GM23338 (cell line): ENCODE data around the gene TCF7L2. TPM values are rescaled to one million over a fixed set of nuclear protein-coding genes. Genes with fewer than 3 reads are reported as not detected.
A peak's percentile ranks its signal among the peaks of the same experiment; 100 is the strongest.

Source experiments
- ATAC-seq: fragments of 200-7000 bp; cut with Tn5 transposase; 3 replicates; pipeline ENCODE4 v1.9.1; 2020
- DNase-seq: peaks from one replicate; pipeline ENCODE4 v3.0.0-alpha.2; 2015; ENCODE audit warnings: low spot score
- H2AFZ ChIP-seq: fragments of 200-600 bp; sonication (generic); 2 replicates; pipeline ENCODE4 v1.8.0; 2016; ENCODE audit warnings: antibody characterized with exemption, mild to moderate bottlenecking, moderate library complexity
- H3F3A ChIP-seq: fragments of 200-600 bp; sonication (generic); replicated peaks from 2 replicates; pipeline ENCODE4 v1.8.0; 2017; ENCODE audit warnings: antibody characterized with exemption, mixed run types, low read depth
- H3K27ac ChIP-seq: fragments of 200-600 bp; sonication (generic); 2 replicates; pipeline ENCODE4 v1.6.1; 2016; ENCODE audit warnings: low read depth
- H3K27me3 ChIP-seq: fragments of 200-600 bp; sonication (generic); 2 replicates; pipeline ENCODE4 v1.8.0; 2016; ENCODE audit warnings: mild to moderate bottlenecking, mixed run types, moderate library complexity; ENCODE audit not compliant: insufficient read depth
- H3K36me3 ChIP-seq: fragments of 200-600 bp; sonication (generic); 2 replicates; pipeline ENCODE4 v1.8.0; 2016; ENCODE audit warnings: mild to moderate bottlenecking; ENCODE audit not compliant: insufficient read depth
- H3K4me1 ChIP-seq: fragments of 200-600 bp; sonication (generic); 2 replicates; pipeline ENCODE4 v1.8.0; 2016; ENCODE audit warnings: mild to moderate bottlenecking, moderate library complexity; ENCODE audit not compliant: insufficient read depth
- H3K4me2 ChIP-seq: fragments of 200-600 bp; sonication (generic); 2 replicates; pipeline ENCODE4 v1.7.1; 2017; ENCODE audit warnings: mixed run types
- H3K4me3 ChIP-seq: fragments of 200-600 bp; sonication (generic); 2 replicates; pipeline ENCODE4 v1.6.1; 2016; ENCODE audit warnings: mixed run types
- H3K79me2 ChIP-seq: fragments of 200-600 bp; sonication (generic); replicated peaks from 2 replicates; pipeline ENCODE4 v1.8.0; 2017; ENCODE audit warnings: mild to moderate bottlenecking; ENCODE audit not compliant: insufficient read depth
- H3K9me2 ChIP-seq: fragments of 200-600 bp; sonication (generic); 2 replicates; pipeline ENCODE4 v1.8.0; 2017; ENCODE audit not compliant: insufficient read depth
- H4K20me1 ChIP-seq: fragments of 200-600 bp; sonication (generic); replicated peaks from 2 replicates; pipeline ENCODE4 v1.8.0; 2017; ENCODE audit warnings: mild to moderate bottlenecking; ENCODE audit not compliant: insufficient read depth
- H3K27ac Mint-ChIP-seq: 2 replicates; pipeline ENCODE4 v1.8.0; 2020; ENCODE audit warnings: inconsistent platforms, mild to moderate bottlenecking, moderate library complexity, mixed read lengths
- H3K27me3 Mint-ChIP-seq: 3 replicates; pipeline ENCODE4 v1.8.0; 2022; ENCODE audit warnings: low read depth, mild to moderate bottlenecking, moderate library complexity, mixed read lengths, inconsistent platforms; ENCODE audit not compliant: insufficient read depth, poor library complexity
- H3K36me3 Mint-ChIP-seq: 3 replicates; pipeline ENCODE4 v1.8.0; 2021; ENCODE audit warnings: low read depth, mild to moderate bottlenecking, inconsistent platforms, moderate library complexity, mixed read lengths
- H3K4me1 Mint-ChIP-seq: 3 replicates; pipeline ENCODE4 v1.8.0; 2020; ENCODE audit warnings: mild to moderate bottlenecking, inconsistent platforms, mixed read lengths
- H3K4me3 Mint-ChIP-seq: 3 replicates; pipeline ENCODE4 v1.8.0; 2021; ENCODE audit warnings: moderate library complexity, mild to moderate bottlenecking, inconsistent platforms, mixed read lengths
- H3K9me3 Mint-ChIP-seq: 3 replicates; pipeline ENCODE4 v1.8.0; 2020; ENCODE audit warnings: moderate library complexity, mild to moderate bottlenecking, inconsistent platforms, mixed read lengths
- CREB1 ChIP-seq: fragments of 250-450 bp; sonication (Bioruptor Pico); IDR thresholded peaks from 2 replicates; pipeline ENCODE4 v1.5.0; 2020; ENCODE audit warnings: low read depth, mild to moderate bottlenecking, moderate library complexity
- EZH2 ChIP-seq: fragments of 200-600 bp; sonication (generic); IDR thresholded peaks from one replicate; pipeline ENCODE4 v1.8.0; 2017; ENCODE audit warnings: antibody characterized with exemption, mild to moderate bottlenecking, low read depth; ENCODE audit not compliant: unreplicated experiment
- NANOG ChIP-seq: IDR thresholded peaks from 2 replicates; pipeline ENCODE4 v1.6.1; 2016; ENCODE audit warnings: antibody characterized with exemption, borderline replicate concordance
- ZNF114 ChIP-seq: fragments of 250-450 bp; sonication (Bioruptor Pico); IDR thresholded peaks from 2 replicates; pipeline ENCODE4 v1.5.0; 2020; ENCODE audit warnings: mild to moderate bottlenecking, moderate library complexity
- polyA plus RNA-seq: library from polyadenylated mRNA; unstranded; fragments of >200 nt; fragmentation: Nextera tagmentation; extraction: Ambion mirVana; gene quantifications from 2 replicates; pipeline ENCODE4 v1.2.1, GENCODE V29; 2016
- total RNA-seq: library from RNA; depleted of rRNA; stranded (reverse); fragments of >200 nt; shearing (Covaris generic); gene quantifications from 2 replicates; pipeline ENCODE4 v1.2.3, GENCODE V29; 2014
- TF ChIP-seq, protein P1 (sequence below), 2 experiments: fragments of 200-600 bp in 1 of 2; sonication (generic) in 1 of 2; conservative IDR thresholded peaks; 2 replicates each; pipeline versions ENCODE4 v1.5.1 to v1.6.1; 2016 to 2017; ENCODE audit warnings: antibody characterized with exemption in 2 of 2, low read depth in 2 of 2, mild to moderate bottlenecking in 2 of 2, moderate library complexity in 1 of 2
- TF ChIP-seq, protein P2 (sequence below): fragments of 250-450 bp; sonication (Bioruptor Pico); IDR thresholded peaks from 2 replicates; pipeline ENCODE4 v1.5.0; 2020; ENCODE audit warnings: mild to moderate bottlenecking, moderate library complexity
- TF ChIP-seq, protein P3 (sequence below): IDR thresholded peaks from one replicate; pipeline ENCODE4 v1.6.1; 2018; ENCODE audit warnings: antibody characterized with exemption; ENCODE audit not compliant: unreplicated experiment

The TCF7L2 gene
- total and polyA plus RNA-seq, 2 experiments from 2014 or later, result 32.2 to 80.8 TPM

DNA sequence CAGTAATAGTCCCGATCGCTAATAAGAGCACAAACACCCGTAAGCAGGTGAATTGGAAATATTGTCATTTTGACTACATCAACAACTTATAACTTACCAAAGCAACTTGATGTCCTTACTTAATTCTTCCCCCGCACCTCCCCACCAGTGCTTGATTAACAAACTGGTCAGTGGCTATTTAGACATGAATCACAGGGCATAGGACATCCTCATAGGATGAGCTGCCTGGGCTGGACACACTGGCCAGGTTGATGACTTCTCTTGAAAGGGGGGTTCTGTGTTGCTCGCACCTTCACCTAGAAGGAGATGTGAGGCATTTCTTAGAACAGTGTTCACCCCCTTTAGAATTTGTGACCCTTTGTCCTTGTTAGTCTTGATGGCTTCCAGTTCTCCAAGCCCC lies 163.2 kb downstream of the TCF7L2 start:
- Mint-ChIP-seq H3K27ac (peak overlapping the region; percentile 63; the same call in 1 of the 2 replicates), H3K9me3 (no peaks in the 10 kb centered on the region), H3K36me3 (no peaks in the 10 kb centered on the region), H3K4me1 (peaks cover 60% of the 10 kb centered on the region), H3K4me3 (no peak overlapping the region), H3K27me3 (peaks cover 9% of the 10 kb centered on the region)
- H3K27me3 ChIP-seq, result no peaks in the 10 kb centered on the region
- peaks cover 20% of the 10 kb centered on the region for H3K4me1 ChIP-seq
- no peaks in the 10 kb centered on the region for H3K9me2 ChIP-seq
- H3K4me3 ChIP-seq, result no peak overlapping the region
- peaks cover 39% of the 10 kb centered on the region for H4K20me1 ChIP-seq
- DNase-seq (no peak), ATAC-seq (no peak)
- 0 out of 2 replicates have a peak overlapping the region, but pooled peaks have one; percentile 7 for H3K27ac ChIP-seq
- H3K79me2 ChIP-seq, result peaks cover 95% of the 10 kb centered on the region
- H3F3A ChIP-seq, result no peaks in the 10 kb centered on the region
- no peak for TF ChIP-seq ZNF114 (CRISPR knock-in tag)
- TF ChIP-seq, protein P1, sequence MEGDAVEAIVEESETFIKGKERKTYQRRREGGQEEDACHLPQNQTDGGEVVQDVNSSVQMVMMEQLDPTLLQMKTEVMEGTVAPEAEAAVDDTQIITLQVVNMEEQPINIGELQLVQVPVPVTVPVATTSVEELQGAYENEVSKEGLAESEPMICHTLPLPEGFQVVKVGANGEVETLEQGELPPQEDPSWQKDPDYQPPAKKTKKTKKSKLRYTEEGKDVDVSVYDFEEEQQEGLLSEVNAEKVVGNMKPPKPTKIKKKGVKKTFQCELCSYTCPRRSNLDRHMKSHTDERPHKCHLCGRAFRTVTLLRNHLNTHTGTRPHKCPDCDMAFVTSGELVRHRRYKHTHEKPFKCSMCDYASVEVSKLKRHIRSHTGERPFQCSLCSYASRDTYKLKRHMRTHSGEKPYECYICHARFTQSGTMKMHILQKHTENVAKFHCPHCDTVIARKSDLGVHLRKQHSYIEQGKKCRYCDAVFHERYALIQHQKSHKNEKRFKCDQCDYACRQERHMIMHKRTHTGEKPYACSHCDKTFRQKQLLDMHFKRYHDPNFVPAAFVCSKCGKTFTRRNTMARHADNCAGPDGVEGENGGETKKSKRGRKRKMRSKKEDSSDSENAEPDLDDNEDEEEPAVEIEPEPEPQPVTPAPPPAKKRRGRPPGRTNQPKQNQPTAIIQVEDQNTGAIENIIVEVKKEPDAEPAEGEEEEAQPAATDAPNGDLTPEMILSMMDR (conservative IDR thresholded peaks at IDR 0.05; ENCODE audit: low read depth in 2 of 2), result no peak
- TF ChIP-seq, protein P2, sequence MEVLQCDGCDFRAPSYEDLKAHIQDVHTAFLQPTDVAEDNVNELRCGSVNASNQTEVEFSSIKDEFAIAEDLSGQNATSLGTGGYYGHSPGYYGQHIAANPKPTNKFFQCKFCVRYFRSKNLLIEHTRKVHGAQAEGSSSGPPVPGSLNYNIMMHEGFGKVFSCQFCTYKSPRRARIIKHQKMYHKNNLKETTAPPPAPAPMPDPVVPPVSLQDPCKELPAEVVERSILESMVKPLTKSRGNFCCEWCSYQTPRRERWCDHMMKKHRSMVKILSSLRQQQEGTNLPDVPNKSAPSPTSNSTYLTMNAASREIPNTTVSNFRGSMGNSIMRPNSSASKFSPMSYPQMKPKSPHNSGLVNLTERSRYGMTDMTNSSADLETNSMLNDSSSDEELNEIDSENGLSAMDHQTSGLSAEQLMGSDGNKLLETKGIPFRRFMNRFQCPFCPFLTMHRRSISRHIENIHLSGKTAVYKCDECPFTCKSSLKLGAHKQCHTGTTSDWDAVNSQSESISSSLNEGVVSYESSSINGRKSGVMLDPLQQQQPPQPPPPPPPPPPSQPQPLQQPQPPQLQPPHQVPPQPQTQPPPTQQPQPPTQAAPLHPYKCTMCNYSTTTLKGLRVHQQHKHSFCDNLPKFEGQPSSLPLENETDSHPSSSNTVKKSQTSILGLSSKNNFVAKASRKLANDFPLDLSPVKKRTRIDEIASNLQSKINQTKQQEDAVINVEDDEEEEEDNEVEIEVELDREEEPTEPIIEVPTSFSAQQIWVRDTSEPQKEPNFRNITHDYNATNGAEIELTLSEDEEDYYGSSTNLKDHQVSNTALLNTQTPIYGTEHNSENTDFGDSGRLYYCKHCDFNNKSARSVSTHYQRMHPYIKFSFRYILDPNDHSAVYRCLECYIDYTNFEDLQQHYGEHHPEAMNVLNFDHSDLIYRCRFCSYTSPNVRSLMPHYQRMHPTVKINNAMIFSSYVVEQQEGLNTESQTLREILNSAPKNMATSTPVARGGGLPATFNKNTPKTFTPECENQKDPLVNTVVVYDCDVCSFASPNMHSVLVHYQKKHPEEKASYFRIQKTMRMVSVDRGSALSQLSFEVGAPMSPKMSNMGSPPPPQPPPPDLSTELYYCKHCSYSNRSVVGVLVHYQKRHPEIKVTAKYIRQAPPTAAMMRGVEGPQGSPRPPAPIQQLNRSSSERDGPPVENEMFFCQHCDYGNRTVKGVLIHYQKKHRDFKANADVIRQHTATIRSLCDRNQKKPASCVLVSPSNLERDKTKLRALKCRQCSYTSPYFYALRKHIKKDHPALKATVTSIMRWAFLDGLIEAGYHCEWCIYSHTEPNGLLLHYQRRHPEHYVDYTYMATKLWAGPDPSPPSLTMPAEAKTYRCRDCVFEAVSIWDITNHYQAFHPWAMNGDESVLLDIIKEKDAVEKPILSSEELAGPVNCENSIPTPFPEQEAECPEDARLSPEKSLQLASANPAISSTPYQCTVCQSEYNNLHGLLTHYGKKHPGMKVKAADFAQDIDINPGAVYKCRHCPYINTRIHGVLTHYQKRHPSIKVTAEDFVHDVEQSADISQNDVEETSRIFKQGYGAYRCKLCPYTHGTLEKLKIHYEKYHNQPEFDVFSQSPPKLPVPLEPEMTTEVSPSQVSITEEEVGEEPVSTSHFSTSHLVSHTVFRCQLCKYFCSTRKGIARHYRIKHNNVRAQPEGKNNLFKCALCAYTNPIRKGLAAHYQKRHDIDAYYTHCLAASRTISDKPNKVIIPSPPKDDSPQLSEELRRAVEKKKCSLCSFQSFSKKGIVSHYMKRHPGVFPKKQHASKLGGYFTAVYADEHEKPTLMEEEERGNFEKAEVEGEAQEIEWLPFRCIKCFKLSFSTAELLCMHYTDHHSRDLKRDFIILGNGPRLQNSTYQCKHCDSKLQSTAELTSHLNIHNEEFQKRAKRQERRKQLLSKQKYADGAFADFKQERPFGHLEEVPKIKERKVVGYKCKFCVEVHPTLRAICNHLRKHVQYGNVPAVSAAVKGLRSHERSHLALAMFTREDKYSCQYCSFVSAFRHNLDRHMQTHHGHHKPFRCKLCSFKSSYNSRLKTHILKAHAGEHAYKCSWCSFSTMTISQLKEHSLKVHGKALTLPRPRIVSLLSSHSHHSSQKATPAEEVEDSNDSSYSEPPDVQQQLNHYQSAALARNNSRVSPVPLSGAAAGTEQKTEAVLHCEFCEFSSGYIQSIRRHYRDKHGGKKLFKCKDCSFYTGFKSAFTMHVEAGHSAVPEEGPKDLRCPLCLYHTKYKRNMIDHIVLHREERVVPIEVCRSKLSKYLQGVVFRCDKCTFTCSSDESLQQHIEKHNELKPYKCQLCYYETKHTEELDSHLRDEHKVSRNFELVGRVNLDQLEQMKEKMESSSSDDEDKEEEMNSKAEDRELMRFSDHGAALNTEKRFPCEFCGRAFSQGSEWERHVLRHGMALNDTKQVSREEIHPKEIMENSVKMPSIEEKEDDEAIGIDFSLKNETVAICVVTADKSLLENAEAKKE (CRISPR knock-in tag), result no peak
- no peak for TF ChIP-seq CREB1 (CRISPR knock-in tag)
- TF ChIP-seq, protein P3, sequence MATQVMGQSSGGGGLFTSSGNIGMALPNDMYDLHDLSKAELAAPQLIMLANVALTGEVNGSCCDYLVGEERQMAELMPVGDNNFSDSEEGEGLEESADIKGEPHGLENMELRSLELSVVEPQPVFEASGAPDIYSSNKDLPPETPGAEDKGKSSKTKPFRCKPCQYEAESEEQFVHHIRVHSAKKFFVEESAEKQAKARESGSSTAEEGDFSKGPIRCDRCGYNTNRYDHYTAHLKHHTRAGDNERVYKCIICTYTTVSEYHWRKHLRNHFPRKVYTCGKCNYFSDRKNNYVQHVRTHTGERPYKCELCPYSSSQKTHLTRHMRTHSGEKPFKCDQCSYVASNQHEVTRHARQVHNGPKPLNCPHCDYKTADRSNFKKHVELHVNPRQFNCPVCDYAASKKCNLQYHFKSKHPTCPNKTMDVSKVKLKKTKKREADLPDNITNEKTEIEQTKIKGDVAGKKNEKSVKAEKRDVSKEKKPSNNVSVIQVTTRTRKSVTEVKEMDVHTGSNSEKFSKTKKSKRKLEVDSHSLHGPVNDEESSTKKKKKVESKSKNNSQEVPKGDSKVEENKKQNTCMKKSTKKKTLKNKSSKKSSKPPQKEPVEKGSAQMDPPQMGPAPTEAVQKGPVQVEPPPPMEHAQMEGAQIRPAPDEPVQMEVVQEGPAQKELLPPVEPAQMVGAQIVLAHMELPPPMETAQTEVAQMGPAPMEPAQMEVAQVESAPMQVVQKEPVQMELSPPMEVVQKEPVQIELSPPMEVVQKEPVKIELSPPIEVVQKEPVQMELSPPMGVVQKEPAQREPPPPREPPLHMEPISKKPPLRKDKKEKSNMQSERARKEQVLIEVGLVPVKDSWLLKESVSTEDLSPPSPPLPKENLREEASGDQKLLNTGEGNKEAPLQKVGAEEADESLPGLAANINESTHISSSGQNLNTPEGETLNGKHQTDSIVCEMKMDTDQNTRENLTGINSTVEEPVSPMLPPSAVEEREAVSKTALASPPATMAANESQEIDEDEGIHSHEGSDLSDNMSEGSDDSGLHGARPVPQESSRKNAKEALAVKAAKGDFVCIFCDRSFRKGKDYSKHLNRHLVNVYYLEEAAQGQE, result no peak
- no peak for TF ChIP-seq EZH2
- TF ChIP-seq NANOG, result no peak
- H2AFZ ChIP-seq, result no peak overlapping the region
- no peaks in the 10 kb centered on the region for H3K36me3 ChIP-seq
- H3K4me2 ChIP-seq, result no peak overlapping the region
